HepG2 (cell line): Measurements from ENCODE around the gene FZD8. TPM values are rescaled to one million over a fixed set of nuclear protein-coding genes. Genes with fewer than 3 reads are reported as not detected.

Experiments used
- ATAC-seq: fragments of 200-7000 bp; cut with Tn5 transposase; 3 replicates; pipeline ENCODE4 v1.9.1; 2020; ENCODE audit warnings: mild to moderate bottlenecking, moderate library complexity
- BruUV-seq: library from RNA; stranded (reverse); fragments of 400-500 nt; replicated peaks from 2 replicates; lab custom pipeline; 2021; lab: Mats Ljungman, UMichigan
- CTCF ChIA-PET: fragments of 300-600 bp; formaldehyde crosslinking; extraction: SDS; loops from one replicate; lab custom pipeline; 2021; ENCODE audit warnings: low total read pairs, inconsistent platforms, low intra/inter-chr PET ratio; lab: Yijun Ruan, JAX
- POLR2A ChIA-PET: fragments of 350-600 bp; sonication (Branson Sonifier 250); formaldehyde crosslinking; loops from one replicate; lab custom pipeline; 2020; ENCODE audit warnings: antibody characterized with exemption, inconsistent platforms; lab: Yijun Ruan, JAX
- DNase-seq: peaks from one replicate; pipeline ENCODE4 v3.0.0-alpha.2; 2015; ENCODE audit warnings: low spot score
- FAIRE-seq: peaks from 3 replicates; lab custom pipeline; 2011; peaks lifted over from hg19 to GRCh38; lab: Jason Lieb, UNC
- H2AFZ ChIP-seq: one replicate; pipeline ENCODE4 v1.6.1; 2011; ENCODE audit warnings: low read length, inconsistent platforms
- H3K27ac ChIP-seq: fragments of 300-600 bp; 3 replicates; pipeline ENCODE4 v1.8.0; 2011; ENCODE audit warnings: mixed run types, mild to moderate bottlenecking, mixed read lengths, low read length, inconsistent platforms; ENCODE audit not compliant: insufficient read depth; ENCODE audit errors: extremely low read length
- H3K27me3 ChIP-seq, 2 experiments: fragments of 200-600 bp in 1 of 2; 2 replicates in 1 of 2; 3 replicates in 1 of 2; pipeline versions ENCODE4 v1.6.0 to v1.8.0; 2011; ENCODE audit warnings: low read length in 2 of 2, mild to moderate bottlenecking in 2 of 2, moderate library complexity in 2 of 2, inconsistent platforms in 1 of 2; ENCODE audit not compliant: insufficient read depth in 2 of 2, control insufficient read depth in 1 of 2
- H3K36me3 ChIP-seq, 2 experiments: fragments of 200-600 bp in 1 of 2; replicated peaks in 1 of 2; 2 replicates in 1 of 2; 3 replicates in 1 of 2; pipeline versions ENCODE4 v1.5.1 to v1.8.0; 2011; ENCODE audit warnings: low read length in 2 of 2, inconsistent platforms in 1 of 2; ENCODE audit not compliant: insufficient read depth in 2 of 2, control insufficient read depth in 1 of 2
- H3K4me1 ChIP-seq: 2 replicates; pipeline ENCODE4 v1.5.1; 2012; ENCODE audit warnings: low read length, inconsistent platforms; ENCODE audit not compliant: insufficient read depth
- H3K4me2 ChIP-seq: 2 replicates; pipeline ENCODE4 v1.6.0; 2011; ENCODE audit warnings: low read depth, low read length, inconsistent platforms
- H3K4me3 ChIP-seq, 3 experiments: fragments of 200-600 bp in 1 of 3; sonication (generic), shearing (Covaris generic) in 1 of 3; replicated peaks in 1 of 3; 2 replicates each; pipeline ENCODE4 v1.5.1; 2011 to 2016; ENCODE audit warnings: low read length in 3 of 3, inconsistent platforms in 2 of 3, low read depth in 2 of 3, mild to moderate bottlenecking in 2 of 3, control low read depth in 1 of 3, mixed read lengths in 1 of 3; ENCODE audit not compliant: insufficient read depth in 1 of 3
- H3K79me2 ChIP-seq: one replicate; pipeline ENCODE4 v1.6.1; 2011; ENCODE audit warnings: low read length, inconsistent platforms; ENCODE audit not compliant: insufficient read depth
- H3K9ac ChIP-seq: 2 replicates; pipeline ENCODE4 v1.6.0; 2011; ENCODE audit warnings: mild to moderate bottlenecking, low read depth, low read length, inconsistent platforms; ENCODE audit not compliant: insufficient read depth
- H3K9me3 ChIP-seq: 2 replicates; pipeline ENCODE4 v1.5.1; 2012; ENCODE audit warnings: mild to moderate bottlenecking, low read length
- H4K20me1 ChIP-seq: 2 replicates; pipeline ENCODE4 v1.6.0; 2011; ENCODE audit warnings: inconsistent platforms, mild to moderate bottlenecking, low read length, moderate library complexity; ENCODE audit not compliant: insufficient read depth
- BHLHE40 ChIP-seq: IDR thresholded peaks from 2 replicates; pipeline ENCODE4 v1.6.1; 2011; ENCODE audit warnings: low read length, improper control_type of control experiment
- CBX1 ChIP-seq: IDR thresholded peaks from one replicate; pipeline ENCODE4 v1.6.1; 2016; ENCODE audit warnings: antibody characterized with exemption, low read depth
- CREM ChIP-seq, 2 experiments: sonication (generic) in 1 of 2; formaldehyde crosslinking in 1 of 2; IDR thresholded peaks; 2 replicates each; pipeline versions ENCODE4 v1.4.0 to v1.6.1; 2016 to 2020; ENCODE audit warnings: antibody characterized with exemption in 1 of 2, mild to moderate bottlenecking in 1 of 2, missing genetic modification reagents in 1 of 2
- ELF4 ChIP-seq: sonication (generic); formaldehyde crosslinking; IDR thresholded peaks from 2 replicates; pipeline ENCODE4 v1.5.0; 2020; ENCODE audit warnings: missing genetic modification reagents, mild to moderate bottlenecking, moderate library complexity, borderline replicate concordance
- GABPA ChIP-seq, 2 experiments: IDR thresholded peaks; 2 replicates each; pipeline ENCODE4 v1.6.1; 2011 to 2016; ENCODE audit warnings: low read depth in 2 of 2, low read length in 1 of 2, missing biosample characterization in 1 of 2, missing genetic modification characterization in 1 of 2
- GZF1 ChIP-seq: sonication (generic); formaldehyde crosslinking; IDR thresholded peaks from 2 replicates; pipeline ENCODE4 v1.5.1; 2020; ENCODE audit warnings: mild to moderate bottlenecking, missing genetic modification reagents
- JUNB ChIP-seq: sonication (generic); formaldehyde crosslinking; IDR thresholded peaks from 2 replicates; pipeline ENCODE4 v1.8.0; 2022; ENCODE audit warnings: missing genetic modification reagents, mild to moderate bottlenecking, borderline replicate concordance
- LRRFIP1 ChIP-seq: sonication (generic); formaldehyde crosslinking; conservative IDR thresholded peaks from 2 replicates; pipeline ENCODE4 v1.4.0; 2020; ENCODE audit warnings: missing genetic modification reagents
- PCBP1 ChIP-seq: fragments of 200-400 bp; formaldehyde crosslinking; IDR thresholded peaks from 2 replicates; pipeline ENCODE4 v1.6.1; 2017; ENCODE audit warnings: mild to moderate bottlenecking, low read depth, low read length, borderline replicate concordance
- RELA ChIP-seq: sonication (generic); formaldehyde crosslinking; IDR thresholded peaks from 2 replicates; pipeline ENCODE4 v1.4.0; 2020; ENCODE audit warnings: missing genetic modification reagents
- SMAD9 ChIP-seq: sonication (generic); formaldehyde crosslinking; IDR thresholded peaks from 2 replicates; pipeline ENCODE4 v1.5.1; 2020; ENCODE audit warnings: mild to moderate bottlenecking, missing genetic modification reagents
- SNAPC2 ChIP-seq: sonication (generic); formaldehyde crosslinking; IDR thresholded peaks from 2 replicates; pipeline ENCODE4 v1.8.1; 2022; ENCODE audit warnings: mild to moderate bottlenecking, missing genetic modification reagents
- SP140L ChIP-seq: sonication (generic); formaldehyde crosslinking; IDR thresholded peaks from 2 replicates; pipeline ENCODE4 v1.4.0; 2020; ENCODE audit warnings: missing genetic modification reagents, borderline replicate concordance
- ZMAT5 ChIP-seq: sonication (generic); formaldehyde crosslinking; IDR thresholded peaks from 2 replicates; pipeline ENCODE4 v1.5.0; 2020; ENCODE audit warnings: mild to moderate bottlenecking, low read depth, missing genetic modification reagents, borderline replicate concordance
- ZNF337 ChIP-seq: sonication (generic); formaldehyde crosslinking; IDR thresholded peaks from 2 replicates; pipeline ENCODE4 v1.5.1; 2020; ENCODE audit warnings: missing genetic modification reagents, low read depth, mild to moderate bottlenecking, borderline replicate concordance
- ZNF788 ChIP-seq: sonication (generic); formaldehyde crosslinking; IDR thresholded peaks from 2 replicates; pipeline ENCODE4 v1.5.0; 2020; ENCODE audit warnings: mild to moderate bottlenecking, missing genetic modification reagents, borderline replicate concordance
- ZNF792 ChIP-seq: IDR thresholded peaks from 2 replicates; pipeline ENCODE4 v1.6.1; 2016
- ZNF850 ChIP-seq: sonication (generic); formaldehyde crosslinking; conservative IDR thresholded peaks from 2 replicates; pipeline ENCODE4 v1.9.0; 2021; ENCODE audit warnings: mild to moderate bottlenecking, missing genetic modification reagents
- WGBS: methylation state at CpG from one replicate; pipeline ENCODE4 v1.1.6; 2017; ENCODE audit warnings: low lambda C conversion rate; 5-methylcytosine and 5-hydroxymethylcytosine counted together
- in situ Hi-C: cut with HindIII; loops from 2 replicates; pipeline ENCODE4 v1.10.0; 2017; ENCODE audit warnings: low pct_unique_long_range_greater_than_20kb; ENCODE audit not compliant: extremely low pct_ligation_motif_present
- intact Hi-C: fragments of 100-400 bp; cut with micrococcal nuclease; formaldehyde crosslinking; loops from one replicate; pipeline ENCODE4 v1.10.0; 2022; ENCODE audit not compliant: unreplicated experiment
- polyA plus RNA-seq, 8 experiments: library from polyadenylated mRNA; depleted of rRNA in 3 of 8; stranded (reverse) in 7 of 8; unstranded in 1 of 8; fragments of >200 nt; fragmentation: Illumina TruSeq in 4 of 8; extraction: Trizol in 4 of 8; gene quantifications; 2 replicates each; pipeline versions ENCODE4 v1.2.1 to v1.2.3, GENCODE V29; 2011 to 2016; ENCODE audit warnings: low read depth in 4 of 8, missing spikeins in 1 of 8, mixed read lengths in 1 of 8; ENCODE audit not compliant: insufficient read depth in 1 of 8
- total RNA-seq, 5 experiments: library from RNA; depleted of rRNA; stranded (reverse); fragments of >200 nt; fragmentation: Illumina TruSeq; extraction: Trizol; gene quantifications; 2 replicates each; pipeline ENCODE4 v1.2.3, GENCODE V29; 2016; ENCODE audit warnings: low read depth in 1 of 5

The FZD8 gene
- total and polyA plus RNA-seq, 2 of the 13 experiments (the other 11 are each of a cell fraction or from before 2014, with no cell fraction given), result 0.05 to 0.07 TPM

- ChIA-PET CTCF (no interaction called here), POLR2A (no interaction called here)
- Histone ChIP-seq H3K79me2 (no peaks in the 10 kb centered on the region), H3K4me1 (peaks cover 20% of the 10 kb centered on the region), H3K4me2 (no peak overlapping the region), H2AFZ (no peak overlapping the region), H3K27ac (no peak overlapping the region), H3K9ac (no peak overlapping the region), H3K36me3 (no peaks in the 10 kb centered on the region), H4K20me1 (no peaks in the 10 kb centered on the region), H3K27me3 (peaks cover 6 to 26% of the 10 kb centered on the region in 2 experiments), H3K4me3 (no peak overlapping the region), H3K9me3 (no peaks in the 10 kb centered on the region)
- no TSS peak for BruUV-seq
- intact Hi-C loops (loop anchor here (5.0 to 10.0 kb wide), 2 partner anchors 296 to 1248 kb away; no protein-coding TSS in a partner anchor), in situ Hi-C loops (loop anchor here (5.0 kb wide), 2 partner anchors 1138 to 1243 kb away; no protein-coding TSS in a partner anchor)
- no peak for ATAC-seq
- TF ChIP-seq SP140L (CRISPR knock-in tag) (no peak), SNAPC2 (no peak), JUNB (CRISPR knock-in tag) (no peak), GZF1 (no peak), ZMAT5 (CRISPR knock-in tag) (no peak), ZNF850 (CRISPR knock-in tag) (no peak), LRRFIP1 (no peak), RELA (no peak), GABPA (IDR thresholded peaks at IDR 0.05; ENCODE audit: low read depth, low read length) (no peak), GABPA (CRISPR knock-in tag; IDR thresholded peaks at IDR 0.05; ENCODE audit: low read depth) (no peak), PCBP1 (no peak), ZNF337 (CRISPR knock-in tag) (no peak), ELF4 (CRISPR knock-in tag) (no peak), BHLHE40 (no peak), CREM (IDR thresholded peaks at IDR 0.05) (no peak), CREM (CRISPR knock-in tag; IDR thresholded peaks at IDR 0.05) (no peak), SMAD9 (CRISPR knock-in tag) (no peak), ZNF792 (CRISPR knock-in tag) (no peak), CBX1 (no peak), ZNF788 (CRISPR knock-in tag) (no peak)
- DNase-seq, result no peak
- FAIRE-seq, result no peak
- WGBS, result 89% methylated on average over 35 of the region's 57 CpGs
These were observed 2.9 kb downstream of the FZD8 start for GRCh38 chr10:35639021-35639727.
